ENCODE measurements around the gene MEDAG. TPM values are rescaled to one million over a fixed set of nuclear protein-coding genes. Genes with fewer than 3 reads are reported as not detected.

The MEDAG gene
- polyA plus RNA-seq, 1 donor (not counting 4 experiments of a cell fraction or from before 2014, with no cell fraction given), result 0.03 TPM

DNA sequence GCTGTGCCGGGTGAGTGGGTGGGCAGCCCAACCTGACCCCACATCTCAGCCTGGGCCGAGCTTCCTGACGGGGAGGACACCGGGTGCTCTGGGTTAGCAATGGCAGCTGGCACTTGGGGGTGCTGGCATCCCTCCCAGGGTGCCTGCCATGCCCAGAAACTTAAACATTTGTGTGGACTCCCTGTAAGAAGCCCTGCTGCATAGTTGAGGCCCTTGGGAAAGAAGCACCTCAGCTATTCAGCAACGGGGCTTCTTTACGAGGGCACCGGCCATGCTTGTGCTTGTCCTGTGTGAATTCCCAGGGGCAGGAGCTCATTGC lies 33.8 kb upstream of the MEDAG start:
- dilution Hi-C loops (cut with MboI; ENCODE audit: extremely low pct_ligation_motif_present, low sequenced_read_pairs), result no loop called here
- Histone ChIP-seq H3K4me3 (ENCODE audit: control insufficient read depth in 2 of 3, extremely low read depth in 1 of 3, insufficient read depth in 2 of 3, low read depth in 1 of 3, low read length in 3 of 3) (no peak overlapping the region), H3K27me3 (ENCODE audit: control insufficient read depth, extremely low read depth, insufficient read depth, low read length) (no peaks in the 10 kb centered on the region), H4K20me1 (ENCODE audit: control insufficient read depth, extremely low read depth, insufficient read depth, low read length) (no peaks in the 10 kb centered on the region), H3K9me1 (ENCODE audit: control insufficient read depth, extremely low read depth, insufficient read depth, low read length) (no peaks in the 10 kb centered on the region), H3K4me2 (ENCODE audit: control insufficient read depth, extremely low read depth, insufficient read depth, low read depth, low read length) (no peak overlapping the region), H2AFZ (ENCODE audit: control insufficient read depth, low read length) (no peak overlapping the region), H3K27ac (ENCODE audit: control insufficient read depth, insufficient read depth, low read length) (no peak overlapping the region), H3K36me3 (ENCODE audit: control insufficient read depth in 2 of 2, extremely low read depth in 1 of 2, insufficient read depth in 2 of 2, low read length in 2 of 2) (no peaks in the 10 kb centered on the region), H3K79me2 (ENCODE audit: control insufficient read depth, insufficient read depth, low read length) (no peaks in the 10 kb centered on the region), H3K9me3 (ENCODE audit: control insufficient read depth, low read depth, low read length) (no peaks in the 10 kb centered on the region), H3K4me1 (ENCODE audit: control insufficient read depth, extremely low read depth, insufficient read depth, low read length) (no peaks in the 10 kb centered on the region), H3K9ac (ENCODE audit: control insufficient read depth, extremely low read depth, insufficient read depth, low read length) (no peak overlapping the region)
- TF ChIP-seq, protein P1, sequence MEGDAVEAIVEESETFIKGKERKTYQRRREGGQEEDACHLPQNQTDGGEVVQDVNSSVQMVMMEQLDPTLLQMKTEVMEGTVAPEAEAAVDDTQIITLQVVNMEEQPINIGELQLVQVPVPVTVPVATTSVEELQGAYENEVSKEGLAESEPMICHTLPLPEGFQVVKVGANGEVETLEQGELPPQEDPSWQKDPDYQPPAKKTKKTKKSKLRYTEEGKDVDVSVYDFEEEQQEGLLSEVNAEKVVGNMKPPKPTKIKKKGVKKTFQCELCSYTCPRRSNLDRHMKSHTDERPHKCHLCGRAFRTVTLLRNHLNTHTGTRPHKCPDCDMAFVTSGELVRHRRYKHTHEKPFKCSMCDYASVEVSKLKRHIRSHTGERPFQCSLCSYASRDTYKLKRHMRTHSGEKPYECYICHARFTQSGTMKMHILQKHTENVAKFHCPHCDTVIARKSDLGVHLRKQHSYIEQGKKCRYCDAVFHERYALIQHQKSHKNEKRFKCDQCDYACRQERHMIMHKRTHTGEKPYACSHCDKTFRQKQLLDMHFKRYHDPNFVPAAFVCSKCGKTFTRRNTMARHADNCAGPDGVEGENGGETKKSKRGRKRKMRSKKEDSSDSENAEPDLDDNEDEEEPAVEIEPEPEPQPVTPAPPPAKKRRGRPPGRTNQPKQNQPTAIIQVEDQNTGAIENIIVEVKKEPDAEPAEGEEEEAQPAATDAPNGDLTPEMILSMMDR (optimal IDR thresholded peaks at IDR 0.05 in 1 of 3, IDR thresholded peaks at IDR 0.05 in 1 of 3, conservative IDR thresholded peaks at IDR 0.05 in 1 of 3; ENCODE audit: extremely low read depth in 1 of 3, insufficient read depth in 2 of 3, low read length in 3 of 3), result no peak
- no peak for TF ChIP-seq EZH2 (IDR thresholded peaks at IDR 0.05; ENCODE audit: low read length)
- no peak for DNase-seq (ENCODE audit: low read depth, low spot score)
- no peak for FAIRE-seq

DNA sequence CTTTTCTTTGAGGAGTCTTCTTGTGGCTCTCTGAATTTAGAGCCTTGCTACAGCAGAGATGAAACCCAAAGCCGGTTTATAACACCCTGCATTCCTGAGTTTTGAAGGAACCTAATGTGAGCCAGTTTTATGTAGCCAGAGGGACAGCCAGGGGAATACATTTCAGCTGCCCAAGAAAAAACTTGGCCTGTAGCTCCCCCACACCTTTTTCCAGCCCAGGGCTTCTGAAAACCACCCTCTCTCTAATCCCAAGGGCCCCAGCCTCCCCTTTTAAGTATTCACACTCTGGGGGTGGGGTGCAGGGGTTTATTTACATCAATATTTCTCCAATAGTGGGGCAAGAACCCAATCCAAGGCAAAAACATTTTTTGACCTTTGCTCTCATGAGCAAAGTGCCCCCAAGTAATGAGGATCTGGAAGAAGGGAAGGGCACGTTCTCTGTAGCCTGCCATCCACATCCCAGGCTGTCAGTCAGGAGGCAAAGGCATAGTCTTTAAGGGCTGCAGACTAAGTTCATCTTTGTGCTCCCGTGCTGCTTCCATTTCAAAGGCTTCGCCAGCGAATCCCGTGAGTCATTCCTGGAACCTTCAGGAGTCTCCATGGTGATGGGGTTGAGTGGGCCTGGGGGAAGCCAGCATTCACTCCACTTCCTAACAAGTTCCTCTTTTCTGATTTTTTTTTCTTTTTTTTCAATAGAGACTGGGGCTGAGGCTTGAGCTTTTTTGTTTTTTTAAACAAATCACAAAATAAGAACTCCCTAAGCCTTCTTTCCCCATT lies 33.2 kb upstream of the MEDAG start:
- no peak overlapping the region for H3K4me3 ChIP-seq (ENCODE audit: control insufficient read depth in 2 of 3, extremely low read depth in 1 of 3, insufficient read depth in 2 of 3, low read depth in 1 of 3, low read length in 3 of 3)
- DNase-seq (ENCODE audit: low read depth, low spot score), result no peak
- dilution Hi-C loops (cut with MboI; ENCODE audit: extremely low pct_ligation_motif_present, low sequenced_read_pairs), result no loop called here
- no peak overlapping the region for H3K27ac ChIP-seq (ENCODE audit: control insufficient read depth, insufficient read depth, low read length)
- H3K4me1 ChIP-seq (ENCODE audit: control insufficient read depth, extremely low read depth, insufficient read depth, low read length), result no peaks in the 10 kb centered on the region
- H4K20me1 ChIP-seq (ENCODE audit: control insufficient read depth, extremely low read depth, insufficient read depth, low read length), result no peaks in the 10 kb centered on the region
- no peak for FAIRE-seq
- no peaks in the 10 kb centered on the region for H3K27me3 ChIP-seq (ENCODE audit: control insufficient read depth, extremely low read depth, insufficient read depth, low read length)
- H3K9me3 ChIP-seq (ENCODE audit: control insufficient read depth, low read depth, low read length), result no peaks in the 10 kb centered on the region
- no peaks in the 10 kb centered on the region for H3K9me1 ChIP-seq (ENCODE audit: control insufficient read depth, extremely low read depth, insufficient read depth, low read length)
- no peak overlapping the region for H3K4me2 ChIP-seq (ENCODE audit: control insufficient read depth, extremely low read depth, insufficient read depth, low read depth, low read length)
- no peak overlapping the region for H3K9ac ChIP-seq (ENCODE audit: control insufficient read depth, extremely low read depth, insufficient read depth, low read length)
- H3K79me2 ChIP-seq (ENCODE audit: control insufficient read depth, insufficient read depth, low read length), result no peaks in the 10 kb centered on the region
- no peak overlapping the region for H2AFZ ChIP-seq (ENCODE audit: control insufficient read depth, low read length)
- H3K36me3 ChIP-seq (ENCODE audit: control insufficient read depth in 2 of 2, extremely low read depth in 1 of 2, insufficient read depth in 2 of 2, low read length in 2 of 2), result no peaks in the 10 kb centered on the region
- TF ChIP-seq, protein P1 (optimal IDR thresholded peaks at IDR 0.05 in 1 of 3, IDR thresholded peaks at IDR 0.05 in 1 of 3, conservative IDR thresholded peaks at IDR 0.05 in 1 of 3; ENCODE audit: extremely low read depth in 1 of 3, insufficient read depth in 2 of 3, low read length in 3 of 3), result no peak
- TF ChIP-seq EZH2 (IDR thresholded peaks at IDR 0.05; ENCODE audit: low read length), result no peak
